Keratinocyte (primary cell): Measurements from ENCODE around the gene DSCAM. TPM values are rescaled to one million over a fixed set of nuclear protein-coding genes. Genes with fewer than 3 reads are reported as not detected.
A peak's percentile ranks its signal among the peaks of the same experiment; 100 is the strongest.

Experiments used
- DNase-seq: peaks from one replicate; pipeline ENCODE4 v3.0.0-alpha.2; 2011; ENCODE audit warnings: low read depth, missing footprints, low spot score
- FAIRE-seq: peaks from 2 replicates; lab custom pipeline; 2011; peaks lifted over from hg19 to GRCh38; lab: Jason Lieb, UNC
- H2AFZ ChIP-seq: 2 replicates; pipeline ENCODE4 v1.6.0; 2012; ENCODE audit warnings: low read length, control low read depth, inconsistent platforms; ENCODE audit not compliant: control insufficient read depth
- H3K27ac ChIP-seq: 2 replicates; pipeline ENCODE4 v1.5.1; 2011; ENCODE audit warnings: low read length; ENCODE audit not compliant: control insufficient read depth, insufficient read depth
- H3K27me3 ChIP-seq: 3 replicates; pipeline ENCODE4 v1.6.0; 2011; ENCODE audit warnings: low read length; ENCODE audit not compliant: control insufficient read depth, insufficient read depth; ENCODE audit errors: extremely low read depth
- H3K36me3 ChIP-seq, 2 experiments: 2 replicates in 1 of 2; 3 replicates in 1 of 2; pipeline ENCODE4 v1.5.1; 2011; ENCODE audit warnings: low read length in 2 of 2, mild to moderate bottlenecking in 1 of 2; ENCODE audit not compliant: control insufficient read depth in 2 of 2, insufficient read depth in 2 of 2; ENCODE audit errors: extremely low read depth in 1 of 2
- H3K4me1 ChIP-seq: 3 replicates; pipeline ENCODE4 v1.5.1; 2011; ENCODE audit warnings: low read length; ENCODE audit not compliant: control insufficient read depth, insufficient read depth; ENCODE audit errors: extremely low read depth
- H3K4me2 ChIP-seq: 3 replicates; pipeline ENCODE4 v1.6.0; 2011; ENCODE audit warnings: low read depth, low read length; ENCODE audit not compliant: control insufficient read depth, insufficient read depth; ENCODE audit errors: extremely low read depth
- H3K4me3 ChIP-seq, 3 experiments: fragments of 200-600 bp in 1 of 3; sonication (generic) in 1 of 3; 2 replicates in 2 of 3; 3 replicates in 1 of 3; pipeline ENCODE4 v1.5.1; 2011 to 2016; ENCODE audit warnings: low read length in 3 of 3, mild to moderate bottlenecking in 3 of 3, control low read depth in 2 of 3, inconsistent platforms in 1 of 3, low read depth in 1 of 3, mixed read lengths in 1 of 3, mixed run types in 1 of 3, moderate library complexity in 1 of 3; ENCODE audit not compliant: control insufficient read depth in 2 of 3, insufficient read depth in 2 of 3; ENCODE audit errors: extremely low read depth in 1 of 3
- H3K79me2 ChIP-seq: 2 replicates; pipeline ENCODE4 v1.6.0; 2012; ENCODE audit warnings: low read length; ENCODE audit not compliant: control insufficient read depth, insufficient read depth
- H3K9ac ChIP-seq: 3 replicates; pipeline ENCODE4 v1.6.0; 2011; ENCODE audit warnings: low read length; ENCODE audit not compliant: control insufficient read depth, insufficient read depth; ENCODE audit errors: extremely low read depth
- H3K9me1 ChIP-seq: 3 replicates; pipeline ENCODE4 v1.6.0; 2011; ENCODE audit warnings: low read length; ENCODE audit not compliant: control insufficient read depth, insufficient read depth; ENCODE audit errors: extremely low read depth
- H3K9me3 ChIP-seq: 2 replicates; pipeline ENCODE4 v1.5.1; 2012; ENCODE audit warnings: low read depth, low read length; ENCODE audit not compliant: control insufficient read depth
- H4K20me1 ChIP-seq: 3 replicates; pipeline ENCODE4 v1.6.0; 2011; ENCODE audit warnings: low read length; ENCODE audit not compliant: control insufficient read depth, insufficient read depth; ENCODE audit errors: extremely low read depth
- CTCF ChIP-seq, 3 experiments: IDR thresholded peaks in 1 of 3; conservative IDR thresholded peaks in 1 of 3; optimal IDR thresholded peaks in 1 of 3; 2 replicates in 2 of 3; 3 replicates in 1 of 3; pipeline versions ENCODE3 to v1.5.1; 2011; ENCODE audit warnings: low read length in 3 of 3, mild to moderate bottlenecking in 3 of 3, moderate library complexity in 2 of 3, control low read depth in 1 of 3, inconsistent platforms in 1 of 3; ENCODE audit not compliant: insufficient read depth in 2 of 3; ENCODE audit errors: extremely low read depth in 1 of 3
- EZH2 ChIP-seq: IDR thresholded peaks from one replicate; pipeline ENCODE4 v1.6.1; 2012; ENCODE audit warnings: inconsistent platforms, mild to moderate bottlenecking, low read length, moderate library complexity
- dilution Hi-C: fragments of 300-500 bp; cut with MboI; formaldehyde crosslinking; loops from one replicate; pipeline ENCODE4 v1.7.0; 2020; ENCODE audit warnings: low sequenced_read_pairs; ENCODE audit not compliant: extremely low pct_ligation_motif_present
- polyA plus RNA-seq, 5 experiments: library from polyadenylated mRNA; depleted of rRNA in 3 of 5; stranded (reverse) in 3 of 5; stranded (forward) in 1 of 5; unstranded in 1 of 5; fragments of >200 nt; gene quantifications; 1 replicate in 1 of 5; 2 replicates in 3 of 5; 3 replicates in 1 of 5; pipeline versions ENCODE4 v1.2.1 to v1.2.3, GENCODE V29; 2011 to 2012; ENCODE audit warnings: missing spikeins in 2 of 5, low read depth in 1 of 5, low replicate concordance in 1 of 5

Gene DSCAM
- polyA plus RNA-seq, 1 donor (not counting 4 experiments of a cell fraction or from before 2014, with no cell fraction given): 2.1 TPM

GRCh38 chr21:40850071-40850470, 3.1 kb upstream of the DSCAM start:
- TF ChIP-seq CTCF (optimal IDR thresholded peaks at IDR 0.05 in 1 of 3, IDR thresholded peaks at IDR 0.05 in 1 of 3, conservative IDR thresholded peaks at IDR 0.05 in 1 of 3; ENCODE audit: extremely low read depth in 1 of 3, insufficient read depth in 2 of 3, low read length in 3 of 3): no peak
- Histone ChIP-seq H3K9ac (no peak overlapping the region), H3K79me2 (no peaks in the 10 kb centered on the region), H3K4me1 (peaks cover 10% of the 10 kb centered on the region), H3K9me3 (no peaks in the 10 kb centered on the region), H3K9me1 (no peaks in the 10 kb centered on the region), H3K36me3 (no peaks in the 10 kb centered on the region), H3K4me3 (no peak overlapping the region), H4K20me1 (no peaks in the 10 kb centered on the region), H2AFZ (no peak overlapping the region), H3K27ac (no peak overlapping the region), H3K27me3 (no peaks in the 10 kb centered on the region), H3K4me2 (no peak overlapping the region)
- FAIRE-seq (peak; percentile 36), DNase-seq (no peak)
- dilution Hi-C loops: no loop called here

GRCh38 chr21:40847951-40848350, 993 bp upstream of the DSCAM start:
- FAIRE-seq: peak; percentile 68
- DNase-seq: no peak
- dilution Hi-C loops: no loop called here
- Histone ChIP-seq H4K20me1 (no peaks in the 10 kb centered on the region), H3K4me1 (peaks cover 23% of the 10 kb centered on the region), H3K36me3 (no peaks in the 10 kb centered on the region), H3K4me3 (no peak overlapping the region), H2AFZ (no peak overlapping the region), H3K27me3 (no peaks in the 10 kb centered on the region), H3K27ac (no peak overlapping the region), H3K9ac (no peak overlapping the region), H3K4me2 (peak overlapping the region; percentile 76), H3K79me2 (peaks cover 11% of the 10 kb centered on the region), H3K9me1 (no peaks in the 10 kb centered on the region), H3K9me3 (no peaks in the 10 kb centered on the region)
- TF ChIP-seq CTCF (optimal IDR thresholded peaks at IDR 0.05 in 1 of 3, IDR thresholded peaks at IDR 0.05 in 1 of 3, conservative IDR thresholded peaks at IDR 0.05 in 1 of 3; ENCODE audit: extremely low read depth in 1 of 3, insufficient read depth in 2 of 3, low read length in 3 of 3) (peak in 1 of 3 experiments; percentile 48), EZH2 (no peak)
